Colon (tissue), 2 donors: ENCODE results near the gene ADGRA1.

Experiments
- FAIRE-seq: peaks from 2 replicates; lab custom pipeline; 2012; peaks lifted over from hg19 to GRCh38; lab: Jason Lieb, UNC
- donor health status: control.
- donor health status: control.

ADGRA1 gene

DNA sequence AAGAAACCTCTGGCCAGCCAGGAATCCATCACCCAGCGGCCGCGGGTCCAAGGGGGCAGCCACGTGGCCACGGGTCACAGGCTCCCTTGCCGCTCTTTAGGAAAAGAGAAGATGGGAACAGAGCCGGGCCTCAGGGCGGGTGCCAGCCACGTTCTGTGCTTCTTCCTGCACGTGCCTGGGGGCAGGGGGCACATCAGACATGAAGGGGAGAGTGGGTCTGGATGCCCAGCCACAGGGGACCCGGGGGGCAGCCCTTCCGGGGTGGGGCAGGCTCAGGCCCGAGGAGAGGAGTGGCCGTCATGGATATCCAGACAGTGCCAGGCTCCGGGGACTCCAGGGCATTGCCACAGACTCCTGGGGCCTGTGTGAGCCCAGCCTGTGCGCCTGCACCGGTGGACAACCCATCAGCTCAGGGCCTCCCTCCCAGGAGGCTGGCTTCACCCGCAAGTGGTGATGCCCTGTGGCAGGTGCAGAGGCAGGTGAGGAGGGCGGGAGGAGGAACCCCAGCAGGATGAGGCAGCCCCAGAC lies 31.0 kb upstream of the ADGRA1 start:
- FAIRE-seq: no peak

DNA sequence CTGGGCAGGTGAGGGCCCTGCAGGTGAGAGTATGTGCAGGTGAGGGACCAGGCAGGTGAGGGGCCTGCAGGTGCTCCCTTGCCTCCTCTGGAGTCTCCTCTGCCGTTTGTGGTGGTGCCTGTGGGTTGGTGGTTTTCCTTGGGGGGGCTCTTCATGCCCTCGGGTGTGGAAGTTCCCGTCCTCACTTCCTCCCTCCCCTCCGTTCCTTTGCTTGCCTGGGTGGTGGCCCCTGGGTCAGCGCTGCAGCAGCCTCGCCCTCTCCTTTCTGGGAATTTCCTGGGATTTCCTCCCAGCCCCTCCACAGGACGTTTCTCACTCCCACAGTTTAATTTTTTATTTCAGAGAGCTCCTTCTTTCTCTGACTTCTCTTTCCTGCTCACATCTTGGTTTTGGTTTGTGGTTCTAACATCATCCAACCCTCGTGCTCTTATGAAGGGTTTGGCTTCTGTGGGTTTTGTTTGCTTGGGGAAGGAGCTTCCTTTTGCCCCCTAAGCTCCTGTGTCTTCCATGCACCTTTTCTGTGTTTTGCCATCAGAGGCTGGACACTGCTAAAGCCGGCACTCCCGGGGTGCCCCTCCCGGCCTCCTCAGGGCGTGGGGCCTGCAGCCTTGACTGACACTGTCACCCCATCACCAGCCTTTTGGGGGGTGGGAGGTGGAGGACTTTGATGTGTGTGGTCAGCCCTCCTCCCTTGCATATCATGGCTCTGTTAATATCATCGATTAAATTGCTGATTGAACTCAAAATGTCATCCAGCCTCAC lies 29.2 kb upstream of the ADGRA1 start:
- FAIRE-seq: no peak

DNA sequence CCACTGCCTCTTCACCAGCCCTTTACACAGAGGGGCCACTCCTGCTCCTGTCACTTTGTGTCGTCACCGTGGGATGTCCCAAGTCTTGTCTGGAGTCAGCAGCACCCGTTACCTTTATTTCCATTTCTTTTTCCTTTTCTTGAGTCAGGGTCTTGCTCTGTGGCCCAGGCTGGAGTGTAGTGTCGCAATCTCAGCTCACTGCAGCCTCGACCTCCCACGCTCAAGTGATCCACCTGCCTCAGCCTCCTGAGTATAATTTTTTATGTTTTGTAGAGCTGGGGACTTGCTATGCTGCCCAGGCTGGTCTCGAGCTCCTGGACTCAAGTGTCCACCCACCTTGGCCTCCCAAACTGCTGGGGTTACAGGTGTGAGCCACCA lies 28.6 kb upstream of the ADGRA1 start:
- FAIRE-seq: no peak

DNA sequence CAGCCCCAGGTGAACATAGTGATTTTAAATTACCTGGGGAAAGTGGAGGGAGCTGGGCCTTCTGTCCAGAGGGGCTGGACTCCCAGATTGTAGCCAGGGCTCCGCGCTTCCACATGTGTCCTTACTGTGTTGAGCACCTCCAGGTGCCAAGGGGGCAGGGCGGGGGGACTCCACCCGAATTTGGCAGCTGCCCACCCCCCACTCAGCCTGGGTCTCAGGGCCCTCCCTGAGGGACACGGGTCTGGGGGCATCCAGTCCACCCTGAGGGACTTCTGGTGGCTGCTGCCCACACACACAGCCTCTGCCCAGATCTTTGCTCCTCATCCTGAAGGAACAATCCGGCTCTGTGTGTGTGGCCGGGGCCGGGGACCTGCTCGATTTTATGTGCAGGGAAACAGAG lies 28.2 kb upstream of the ADGRA1 start:
- no peak for FAIRE-seq

DNA sequence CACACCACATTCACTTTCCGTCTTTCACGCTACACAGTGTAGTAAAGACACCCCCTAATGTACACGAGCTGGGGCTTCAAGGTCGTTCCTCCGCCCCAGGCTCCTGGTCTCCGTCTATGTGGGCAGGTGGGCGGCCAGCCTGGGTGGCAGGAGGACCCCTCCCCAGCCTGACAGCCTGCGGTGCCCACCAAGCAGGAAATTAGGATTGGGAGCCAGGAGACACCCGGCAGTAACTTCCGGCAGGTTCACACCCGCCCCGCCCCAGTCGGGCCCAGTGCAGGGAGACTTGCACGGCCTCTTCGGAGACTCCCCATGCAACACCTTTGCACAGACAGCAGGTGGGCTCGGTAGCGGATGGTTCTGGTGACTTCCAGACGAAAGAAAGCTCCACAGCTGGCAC lies 27.7 kb upstream of the ADGRA1 start:
- FAIRE-seq: no peak

DNA sequence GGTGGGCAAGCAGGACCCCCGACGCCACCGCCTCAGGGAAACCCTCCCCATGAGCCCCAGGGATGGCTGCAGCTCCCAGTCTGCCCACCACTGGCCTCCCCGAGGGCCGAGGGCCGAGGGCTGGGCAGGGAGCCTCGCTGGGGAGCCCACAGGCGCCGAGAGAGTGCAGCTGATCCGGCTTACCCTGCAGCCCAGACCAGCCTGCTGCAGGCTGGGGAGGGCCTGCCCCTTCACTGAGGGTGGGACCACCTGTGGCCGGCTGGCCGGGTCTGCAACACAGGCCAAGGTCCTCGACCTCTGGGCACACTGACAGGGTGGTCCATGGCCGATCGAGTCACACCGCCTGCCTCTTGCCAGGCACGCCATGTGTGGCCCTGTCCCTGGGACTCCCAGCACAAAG lies 27.3 kb upstream of the ADGRA1 start:
- FAIRE-seq: no peak

DNA sequence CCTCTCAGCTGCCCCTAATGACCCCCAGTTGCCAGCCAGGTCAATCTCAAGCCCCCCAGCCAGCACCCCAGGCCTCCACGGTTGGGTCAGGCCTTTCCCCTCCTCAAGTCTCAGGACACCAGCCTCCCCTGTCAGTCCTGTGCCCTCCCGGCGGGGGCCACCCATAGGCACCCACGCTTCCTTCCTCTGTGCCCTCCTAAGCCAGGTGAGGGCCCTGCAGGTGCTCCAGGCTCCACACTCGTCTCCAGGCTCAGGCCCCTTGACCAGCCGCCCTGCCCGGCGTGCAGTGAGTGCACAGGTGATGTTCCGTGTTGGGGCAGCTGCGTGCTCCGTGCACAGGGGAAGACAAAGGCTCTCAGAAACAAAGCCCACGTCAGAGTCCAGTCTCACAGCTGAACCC lies 26.8 kb upstream of the ADGRA1 start:
- FAIRE-seq: no peak

DNA sequence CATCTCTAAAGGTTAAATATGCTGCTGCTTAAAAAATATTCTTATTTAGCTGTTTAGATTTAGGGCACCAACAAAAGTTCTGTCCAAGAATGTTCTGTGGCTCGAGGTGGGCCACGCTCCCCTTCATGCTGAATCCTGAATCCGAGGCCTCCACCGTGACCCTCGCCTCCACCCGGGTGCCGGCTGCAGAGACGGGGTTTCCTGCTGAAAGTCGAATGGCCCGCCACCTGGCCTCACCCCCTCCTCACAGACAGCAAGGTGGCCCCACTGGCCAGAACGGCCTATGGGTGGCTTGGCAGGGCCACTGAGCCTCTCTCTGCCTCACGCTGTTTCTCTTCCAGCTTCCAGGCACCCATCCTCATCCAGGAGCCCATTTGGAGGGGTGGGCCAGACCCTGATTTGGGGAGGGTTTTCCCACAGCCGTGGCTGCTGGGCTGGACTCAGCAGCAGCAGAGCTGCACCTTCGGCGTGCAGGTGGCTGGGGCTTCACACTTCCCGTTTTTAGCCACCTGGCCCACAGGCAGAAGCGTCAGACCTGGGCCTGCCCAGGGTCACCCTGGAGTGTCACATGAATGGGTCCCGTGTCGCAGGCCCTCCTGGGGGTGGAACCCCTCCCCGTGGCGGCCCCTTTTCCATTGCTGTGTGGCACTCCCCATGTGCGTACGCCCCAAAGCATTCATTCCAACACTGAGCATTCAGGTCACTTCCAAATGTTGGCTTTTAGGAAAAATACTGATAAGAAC lies 26.3 kb upstream of the ADGRA1 start:
- FAIRE-seq: no peak

DNA sequence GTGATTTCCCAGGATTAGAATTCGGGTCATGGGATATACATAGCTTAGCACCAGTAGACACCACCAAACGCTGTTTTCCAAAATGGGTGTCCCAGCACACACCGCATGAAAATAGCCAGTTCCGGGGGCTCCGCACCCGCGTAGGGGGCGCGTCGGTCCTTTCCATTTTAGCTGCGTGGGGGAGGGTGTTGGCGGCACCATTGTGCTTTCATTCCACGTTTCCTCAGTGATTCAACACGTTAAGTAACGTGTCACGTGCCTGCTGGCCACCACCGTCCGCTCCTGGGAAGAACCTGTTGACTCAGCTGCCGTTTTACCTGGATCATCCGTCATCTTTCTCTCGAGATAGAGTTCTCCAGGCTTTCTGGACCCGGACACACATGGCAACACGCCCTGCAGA lies 25.6 kb upstream of the ADGRA1 start:
- no peak for FAIRE-seq

DNA sequence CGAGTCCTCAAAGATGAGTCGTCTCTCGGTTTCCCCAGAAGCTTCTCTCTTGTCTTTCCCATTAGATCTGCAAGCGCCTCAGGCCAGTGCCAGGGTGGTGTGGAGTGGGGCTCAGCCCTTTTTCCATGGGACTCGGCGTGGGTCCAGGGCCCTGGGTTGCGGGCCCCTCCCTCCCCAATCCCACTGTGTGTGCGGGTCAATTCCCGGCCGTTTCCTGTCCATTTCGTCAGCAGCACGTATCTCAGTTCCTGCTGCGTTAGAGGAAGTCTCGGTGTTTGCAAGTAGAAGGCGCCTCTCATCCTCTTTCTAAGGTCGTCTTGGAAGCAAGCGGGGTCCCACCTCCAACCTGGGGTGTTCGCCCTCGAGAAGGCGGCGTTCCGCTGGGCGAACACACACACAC lies 25.1 kb upstream of the ADGRA1 start:
- FAIRE-seq: no peak

DNA sequence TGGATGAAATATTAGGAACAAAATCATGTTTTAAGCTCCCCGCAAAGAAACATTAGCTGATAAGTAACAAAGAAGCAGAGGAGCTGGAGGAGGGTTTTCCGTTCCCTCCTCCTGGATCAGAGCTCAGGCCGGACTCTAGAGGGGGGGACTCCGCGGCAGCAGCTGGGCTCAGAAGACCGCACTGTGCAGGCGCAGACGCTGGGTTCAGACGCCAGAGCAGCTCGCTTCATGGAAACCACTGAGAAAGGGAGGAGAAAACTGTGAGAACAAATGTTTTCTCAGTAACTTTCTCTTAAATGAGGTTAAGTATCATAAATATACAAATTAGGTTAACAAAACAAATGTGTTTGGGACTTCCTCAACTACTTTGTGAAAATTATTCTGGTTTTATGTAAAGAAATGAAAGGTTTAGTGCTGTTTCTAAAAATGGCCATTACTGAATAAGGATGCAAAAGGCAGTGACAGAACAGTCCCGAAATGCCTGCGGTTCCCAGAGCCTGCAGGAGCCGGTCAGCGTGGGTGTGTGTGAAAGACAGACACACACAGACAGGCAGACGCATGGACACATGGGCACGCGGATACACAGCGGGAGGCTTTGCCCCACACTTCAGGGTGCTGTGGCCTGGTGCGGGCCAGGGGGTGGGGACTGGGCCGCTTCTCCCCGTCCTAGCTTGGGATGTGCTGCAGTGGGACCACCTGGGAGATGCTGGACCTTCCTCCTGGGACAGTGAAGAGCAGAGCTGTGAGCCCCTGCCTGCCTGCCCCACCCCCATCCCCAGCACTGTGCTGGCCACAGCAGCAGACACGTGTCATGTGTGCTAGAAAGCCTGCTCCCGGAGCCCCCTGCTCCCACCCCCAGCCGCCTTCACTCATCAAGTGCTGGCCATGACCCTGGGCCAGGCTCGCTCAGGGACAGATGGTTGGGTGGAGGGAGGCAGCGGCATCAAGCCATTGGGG lies 20.3 kb upstream of the ADGRA1 start:
- no peak for FAIRE-seq

DNA sequence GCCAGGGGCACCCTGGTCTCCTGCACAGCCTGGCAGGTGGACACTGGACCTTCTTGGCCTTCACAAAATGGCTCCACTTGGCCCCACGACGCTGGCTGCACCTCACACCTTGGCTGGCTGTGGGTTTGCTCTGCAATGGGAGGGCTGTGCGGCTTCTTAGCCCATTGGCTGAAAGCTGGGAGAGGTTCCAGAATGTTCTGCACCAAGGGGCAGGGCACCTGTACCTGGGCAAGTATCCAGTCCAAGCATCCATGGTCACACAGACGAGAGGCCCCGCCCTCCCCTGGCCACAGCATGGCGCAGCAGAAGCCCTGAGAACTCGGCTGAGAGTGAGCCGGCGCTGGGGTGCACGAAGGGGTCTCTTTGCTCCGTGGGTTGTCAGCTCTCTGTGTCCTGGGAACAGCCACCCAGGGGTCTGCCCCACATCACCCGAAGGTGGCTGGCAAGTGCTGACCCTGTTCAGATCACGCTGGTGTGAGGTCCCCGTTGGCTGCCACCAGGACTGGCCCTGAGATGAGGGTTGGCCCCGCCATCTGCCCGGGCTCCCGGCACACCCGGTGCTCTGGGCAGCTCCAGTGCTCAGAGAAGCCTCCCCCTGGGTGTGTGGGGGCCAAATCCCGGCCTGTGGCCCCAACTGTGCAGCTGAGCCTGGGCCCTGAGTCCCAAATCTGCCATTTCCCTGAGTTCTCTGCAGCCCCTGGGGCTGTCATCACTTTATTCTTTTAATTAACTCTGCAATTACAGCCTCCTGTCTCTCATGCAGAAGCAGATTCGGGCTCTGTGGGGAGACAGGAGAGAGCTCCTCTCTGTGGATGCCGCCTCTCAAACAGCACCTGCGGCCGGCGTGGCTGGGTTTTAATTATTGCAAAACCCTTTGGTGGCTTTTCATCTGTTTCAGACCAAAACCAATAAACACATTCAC lies 19.4 kb upstream of the ADGRA1 start:
- FAIRE-seq: no peak

DNA sequence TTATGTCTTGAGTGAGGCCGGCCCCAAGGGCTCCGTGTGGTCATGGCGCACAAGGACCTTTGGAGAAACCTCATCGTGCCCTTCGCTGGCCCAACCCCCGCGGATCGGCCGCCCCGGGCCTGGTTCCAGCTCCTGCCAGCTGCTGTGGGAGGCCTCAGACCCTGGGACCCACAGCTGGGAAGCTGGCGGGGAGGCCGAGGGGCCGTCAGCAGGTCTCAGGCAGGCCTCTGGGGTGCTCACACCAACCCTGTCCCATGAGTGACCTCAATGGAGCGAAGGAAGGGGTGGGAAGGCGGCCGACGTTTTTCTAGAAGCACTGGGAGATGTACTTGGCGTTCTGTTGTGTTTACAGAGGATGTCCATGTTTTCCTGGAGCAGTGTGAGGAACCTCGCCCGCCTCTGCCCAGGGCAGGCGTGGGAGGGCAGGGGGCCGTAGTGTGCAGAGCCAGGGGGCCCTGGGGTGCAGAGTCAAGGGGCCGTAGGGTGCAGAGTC lies 18.6 kb upstream of the ADGRA1 start:
- FAIRE-seq: no peak

DNA sequence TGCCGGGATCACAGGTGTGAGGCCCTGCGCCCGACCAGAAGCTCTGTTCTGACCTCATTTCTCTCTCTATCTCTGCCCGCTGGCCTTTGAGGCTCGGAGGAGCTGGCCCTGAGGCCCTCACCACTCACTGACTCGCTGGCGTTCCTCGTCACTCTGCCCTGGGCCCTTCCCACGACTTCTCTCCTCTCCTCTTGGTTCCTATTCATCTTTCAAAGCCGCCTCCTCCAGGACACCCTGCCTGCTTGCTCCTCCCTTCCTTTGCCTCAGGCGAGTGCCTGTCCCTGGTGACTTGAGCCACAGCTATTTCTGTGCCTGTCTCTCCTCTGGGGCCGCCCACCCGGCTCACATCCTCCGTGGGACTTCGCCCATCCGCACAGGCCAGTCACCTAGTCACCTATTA lies 17.3 kb upstream of the ADGRA1 start:
- FAIRE-seq: no peak

DNA sequence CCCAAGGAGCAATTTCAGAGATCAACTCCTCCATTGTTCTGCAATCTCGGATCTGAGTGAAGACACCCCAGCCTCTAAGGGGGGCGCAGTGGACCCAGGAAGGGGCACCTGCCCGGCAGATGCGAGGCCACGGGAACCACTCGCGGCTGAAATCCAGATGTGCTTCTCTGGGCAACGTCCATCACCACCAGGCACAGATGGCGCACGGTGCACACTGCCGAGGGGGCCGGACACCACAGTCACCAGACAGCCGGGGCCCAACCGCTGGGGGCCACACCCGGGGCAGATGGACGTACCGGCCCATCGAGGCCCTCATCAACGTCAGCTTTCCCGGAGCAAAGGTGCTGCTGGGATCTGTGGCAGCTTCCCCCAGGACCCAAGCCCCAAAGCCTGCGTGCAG lies 16.9 kb upstream of the ADGRA1 start:
- FAIRE-seq: no peak

DNA sequence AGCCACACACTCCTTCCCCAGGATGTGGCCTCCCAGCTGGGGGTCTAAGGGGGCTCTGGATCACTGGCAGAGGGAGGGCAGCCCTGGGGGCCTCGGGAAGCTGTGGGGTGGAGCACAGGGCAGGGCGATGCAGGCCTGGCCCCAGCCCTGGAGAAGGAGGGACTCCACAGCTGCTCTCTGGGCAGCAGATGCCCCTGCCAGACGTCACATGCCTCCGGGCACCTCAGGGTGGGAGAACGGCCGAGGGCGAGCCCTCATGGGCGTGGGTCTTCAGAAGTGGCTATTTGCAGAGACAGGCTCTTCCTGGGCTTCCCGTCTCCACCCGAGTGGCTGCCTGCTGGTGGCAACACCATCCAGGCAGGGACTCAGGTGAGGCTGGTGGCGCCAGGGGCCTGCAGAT lies 16.0 kb upstream of the ADGRA1 start:
- FAIRE-seq: no peak

DNA sequence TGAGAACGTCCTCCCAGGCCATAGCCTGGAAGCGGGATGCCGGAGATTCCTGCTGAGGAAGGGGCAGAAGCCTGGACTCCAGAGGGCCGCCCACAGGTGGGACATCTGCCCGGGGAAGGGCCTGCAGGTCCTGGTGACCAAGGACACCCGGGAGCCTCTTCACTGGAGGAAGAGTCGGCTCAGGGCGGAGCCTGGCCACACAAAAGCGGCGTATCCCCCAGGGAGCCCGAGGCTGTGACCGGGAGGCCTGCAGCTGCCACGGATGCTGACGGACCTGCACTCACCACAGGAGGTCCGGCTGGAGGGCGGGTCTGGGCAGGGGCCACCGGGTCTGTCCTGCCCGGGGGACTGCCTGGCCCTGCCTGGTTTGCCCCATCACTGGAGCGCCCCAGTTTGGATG lies 15.5 kb upstream of the ADGRA1 start:
- no peak for FAIRE-seq

DNA sequence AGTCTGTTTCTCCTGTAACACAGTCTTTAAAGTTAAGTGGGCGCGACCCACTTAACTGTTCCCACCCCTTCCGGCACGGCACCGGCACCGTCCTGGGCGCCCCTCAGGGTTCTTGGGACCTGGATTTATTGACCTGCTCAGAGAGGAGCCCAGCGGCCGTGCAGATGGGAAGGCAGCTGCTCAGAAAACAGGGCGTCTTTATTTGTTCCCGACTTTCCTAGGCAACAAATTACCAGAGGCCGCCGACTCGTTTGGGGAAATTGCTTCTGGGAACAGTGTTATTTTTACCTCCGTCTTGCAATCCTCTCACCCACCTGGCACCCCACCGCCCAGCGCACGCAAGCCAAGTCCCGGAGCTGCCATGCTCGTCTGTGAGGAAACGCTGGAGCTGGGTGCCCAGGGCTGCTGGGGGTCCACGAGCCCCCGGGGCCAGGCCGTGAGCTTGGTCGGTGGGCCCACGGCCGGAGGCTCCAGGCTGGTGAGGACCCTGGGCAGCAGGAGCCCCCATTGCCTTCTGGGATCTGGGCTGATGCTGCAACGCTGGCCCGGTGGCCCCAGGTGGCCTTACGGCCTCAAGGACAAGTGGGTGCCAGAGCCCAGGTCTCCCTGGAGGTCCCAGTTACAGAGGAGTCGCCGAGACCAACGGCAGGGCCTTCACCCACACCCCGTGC lies 14.9 kb upstream of the ADGRA1 start:
- no peak for FAIRE-seq

DNA sequence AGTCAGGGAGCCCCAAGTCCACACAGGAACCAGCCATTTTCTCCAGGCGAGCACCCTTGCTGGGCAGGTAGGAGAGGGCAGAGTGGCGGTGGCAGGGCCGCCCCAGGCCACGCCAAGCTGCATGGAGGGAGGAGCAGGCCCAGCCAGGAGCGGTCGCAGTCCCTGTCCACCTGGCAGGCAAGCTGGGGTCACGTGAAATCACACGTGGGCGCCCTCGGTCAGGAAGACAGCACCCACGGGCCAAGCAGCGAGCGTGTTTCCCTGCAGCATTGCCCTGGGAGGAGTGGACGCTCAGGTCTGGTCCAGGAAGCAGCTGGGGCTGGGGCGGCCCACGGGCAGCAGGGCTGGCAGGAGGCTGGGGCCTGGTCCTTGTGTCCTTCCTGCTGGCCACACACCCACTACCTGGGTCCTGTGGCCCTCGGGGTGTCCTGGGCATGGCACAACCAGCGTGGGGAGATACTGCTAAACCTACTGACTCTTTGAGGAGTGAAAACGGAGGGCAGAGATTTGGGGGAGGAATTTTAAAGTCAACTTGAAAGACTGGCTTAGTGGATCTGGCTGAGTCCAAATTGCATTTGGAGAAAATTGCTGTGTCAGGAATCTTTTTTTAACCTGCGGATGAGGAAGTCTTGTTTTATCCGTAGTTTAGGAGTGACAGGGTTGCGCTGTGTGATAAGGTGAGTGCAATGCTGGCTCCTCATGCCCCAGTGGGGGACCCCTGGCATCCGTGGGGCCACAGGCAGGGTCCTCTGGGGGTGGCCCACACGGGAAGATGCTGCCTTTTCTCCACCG lies 12.2 kb upstream of the ADGRA1 start:
- no peak for FAIRE-seq
